Stimulated activated CD4-positive, alpha-beta T cell treated with anti-CD3 and anti-CD28 coated beads, Interleukin-12 subunit alpha, Interleukin-12 subunit beta, amount 100 ng/mL, for 48 hours (primary cell): ENCODE measurements around the gene ATP6V0E2.
"Not testable (repeated sequence)": the region's sequence is repeated elsewhere in the genome, so short reads cannot be mapped to it uniquely, and the experiment has no call there.

ENCODE experiments used
- DNase-seq, 3 donors: peaks; one replicate each; pipeline ENCODE4 v3.0.0-alpha.2; 2020; ENCODE audit warnings: low read depth in 2 of 3, low spot score in 1 of 3

Gene ATP6V0E2

GRCh38 chr7:149877890-149878522 is 4.2 kb downstream of the ATP6V0E2 start:
- no peak for DNase-seq

GRCh38 chr7:149878523-149878921 is 4.8 kb downstream of the ATP6V0E2 start:
- no peak for DNase-seq

- no peak for DNase-seq
These were observed 5.5 kb downstream of the ATP6V0E2 start for GRCh38 chr7:149879271-149879743.

- no peak for DNase-seq
These were observed 6.2 kb downstream of the ATP6V0E2 start for GRCh38 chr7:149879766-149880637.

GRCh38 chr7:149880638-149881311 is 7.0 kb downstream of the ATP6V0E2 start:
- DNase-seq = no peak

GRCh38 chr7:149881328-149882247 is 7.8 kb downstream of the ATP6V0E2 start:
- DNase-seq = no peak

- DNase-seq = no peak
These were observed 8.7 kb downstream of the ATP6V0E2 start for GRCh38 chr7:149882248-149883047.

GRCh38 chr7:149883048-149883438 is 9.3 kb downstream of the ATP6V0E2 start:
- DNase-seq = no peak

GRCh38 chr7:149883452-149883861 is 9.7 kb downstream of the ATP6V0E2 start:
- no peak for DNase-seq

- no peak for DNase-seq
These were observed 10.2 kb downstream of the ATP6V0E2 start for GRCh38 chr7:149884016-149884415.

GRCh38 chr7:149884541-149884940 is 10.8 kb downstream of the ATP6V0E2 start:
- no peak for DNase-seq

GRCh38 chr7:149885191-149886017 is 11.6 kb downstream of the ATP6V0E2 start:
- DNase-seq = no peak

- DNase-seq = no peak
These were observed 12.2 kb downstream of the ATP6V0E2 start for GRCh38 chr7:149886018-149886415.

- no peak for DNase-seq
These were observed 13.5 kb downstream of the ATP6V0E2 start for GRCh38 chr7:149887311-149887710.

GRCh38 chr7:149890715-149891114 is 16.9 kb downstream of the ATP6V0E2 start:
- not testable (repeated sequence) for DNase-seq

GRCh38 chr7:149894957-149895356 is 21.2 kb downstream of the ATP6V0E2 start:
- DNase-seq = not testable (repeated sequence)

- not testable (repeated sequence) for DNase-seq
These were observed 34.1 kb downstream of the ATP6V0E2 start for GRCh38 chr7:149907776-149908376.

GRCh38 chr7:149910219-149910618 is 36.5 kb downstream of the ATP6V0E2 start:
- not testable (repeated sequence) for DNase-seq

GRCh38 chr7:149912126-149912525 is 38.4 kb downstream of the ATP6V0E2 start:
- not testable (repeated sequence) for DNase-seq
